ENCODE data around the gene SLC23A2. TPM values are rescaled to one million over a fixed set of nuclear protein-coding genes. Genes with fewer than 3 reads are reported as not detected.
"Not testable (repeated sequence)": the region's sequence is repeated elsewhere in the genome, so short reads cannot be mapped to it uniquely, and the experiment has no call there.

Gene SLC23A2
- total RNA-seq, 1 donor from 2014 or later, result 28.5 TPM

DNA sequence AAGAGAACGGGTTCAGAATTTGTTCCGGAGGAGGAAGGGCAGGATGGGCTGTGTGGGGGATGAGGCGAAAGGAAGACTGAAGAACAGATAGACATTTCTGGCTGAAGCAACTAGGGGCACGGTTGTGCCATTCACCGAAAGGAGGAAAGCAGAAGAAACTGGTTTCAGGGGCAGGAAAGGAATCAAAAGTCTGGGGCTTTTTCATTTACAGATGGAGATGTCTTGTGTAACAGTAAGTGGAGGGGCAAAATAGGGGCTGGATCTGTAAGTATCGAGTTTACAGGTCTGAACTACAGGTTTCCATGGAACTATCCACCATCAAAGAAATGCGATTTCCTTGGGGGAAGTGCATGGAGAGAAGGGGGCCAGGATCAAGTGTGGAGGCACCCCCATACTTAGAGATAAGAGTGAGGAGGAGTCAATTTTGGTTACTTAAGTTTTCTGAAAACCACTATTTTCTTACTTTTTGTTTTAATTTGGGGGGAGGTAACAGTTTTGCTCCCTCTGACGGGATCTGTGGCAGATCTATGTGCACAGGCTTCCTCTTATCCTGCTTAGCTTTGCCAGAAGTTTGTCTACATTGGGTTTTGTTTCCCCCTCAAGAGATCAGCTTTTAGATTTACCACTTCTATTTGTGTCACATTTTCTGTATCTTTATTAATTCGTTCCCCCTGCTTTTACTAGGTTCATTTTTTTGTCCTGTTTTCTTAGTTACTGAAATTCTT, 120.1 kb downstream of the SLC23A2 start:
- Mint-ChIP-seq H3K27me3 (ENCODE audit: insufficient read depth) (no peaks in the 10 kb centered on the region), H3K4me1 (ENCODE audit: low read depth) (peaks cover 16% of the 10 kb centered on the region), H3K27ac (no peak overlapping the region), H3K36me3 (ENCODE audit: low read depth) (peaks cover 41% of the 10 kb centered on the region), H3K4me3 (no peak overlapping the region), H3K9me3 (no peaks in the 10 kb centered on the region)
- DNase-seq (ENCODE audit: low spot score), result no peak
- intact Hi-C loops (cut with micrococcal nuclease), result no loop called here

- no peak overlapping the region for H3K4me3 Mint-ChIP-seq
- H3K36me3 Mint-ChIP-seq (ENCODE audit: low read depth), result peaks cover 39% of the 10 kb centered on the region
- no peak overlapping the region for H3K27ac Mint-ChIP-seq
- intact Hi-C loops (cut with micrococcal nuclease), result no loop called here
- H3K4me1 Mint-ChIP-seq (ENCODE audit: low read depth), result peaks cover 4% of the 10 kb centered on the region
- DNase-seq (ENCODE audit: low spot score), result no peak
- no peaks in the 10 kb centered on the region for H3K27me3 Mint-ChIP-seq (ENCODE audit: insufficient read depth)
- H3K9me3 Mint-ChIP-seq, result no peaks in the 10 kb centered on the region
These were observed 121.3 kb downstream of the SLC23A2 start for GRCh38 chr20:4880051-4880450.

GRCh38 chr20:4878099-4878498, 123.2 kb downstream of the SLC23A2 start:
- DNase-seq (ENCODE audit: low spot score); intact Hi-C loops (cut with micrococcal nuclease); H3K27me3 Mint-ChIP-seq (ENCODE audit: insufficient read depth); H3K9me3 Mint-ChIP-seq; H3K27ac Mint-ChIP-seq; H3K4me3 Mint-ChIP-seq; H3K4me1 Mint-ChIP-seq (ENCODE audit: low read depth): not testable (repeated sequence)
- H3K36me3 Mint-ChIP-seq (ENCODE audit: low read depth), result peaks cover 35% of the 10 kb centered on the region

DNA sequence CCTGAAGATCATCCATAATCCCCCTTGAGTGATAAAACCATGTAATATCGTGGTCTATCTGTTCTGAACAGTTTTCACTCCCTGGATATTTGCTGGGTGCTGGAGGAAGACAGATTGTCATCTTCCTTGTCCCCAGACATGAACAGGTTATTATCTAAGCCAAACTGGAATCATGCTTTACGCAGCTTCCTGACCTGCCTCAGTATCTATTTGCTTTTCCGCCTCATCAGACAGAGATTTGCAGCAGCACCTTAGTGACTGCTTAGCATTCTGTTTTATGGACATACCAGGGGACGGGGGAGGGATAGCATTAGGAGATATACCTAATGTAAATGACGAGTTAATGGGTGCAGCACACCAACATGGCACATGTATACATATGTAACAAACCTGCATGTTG, 124.6 kb downstream of the SLC23A2 start:
- Mint-ChIP-seq H3K4me1 (ENCODE audit: low read depth) (no peaks in the 10 kb centered on the region), H3K27ac (no peak overlapping the region)

DNA sequence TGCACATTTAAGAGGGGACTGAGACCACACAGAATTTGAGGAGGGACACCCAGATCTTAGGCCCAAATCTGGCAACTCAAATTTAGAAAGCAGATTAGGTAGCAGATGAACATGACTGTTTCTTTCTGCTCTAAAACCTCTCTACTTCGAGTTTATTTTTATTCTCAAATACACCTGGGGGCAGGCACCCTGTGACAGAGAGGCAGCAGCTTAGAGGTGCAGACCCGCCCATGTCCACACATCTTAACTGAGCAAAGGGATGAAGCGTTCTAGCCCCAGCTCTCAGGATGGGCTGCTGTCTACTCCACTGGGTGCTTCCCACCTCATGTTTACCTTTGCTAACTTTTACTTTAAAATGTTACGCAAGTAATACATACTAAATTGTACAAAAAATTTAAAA, 125.0 kb downstream of the SLC23A2 start:
- DNase-seq (ENCODE audit: low spot score), result no peak
- Mint-ChIP-seq H3K27ac (no peak overlapping the region), H3K27me3 (ENCODE audit: insufficient read depth) (no peaks in the 10 kb centered on the region), H3K36me3 (ENCODE audit: low read depth) (peaks cover 32% of the 10 kb centered on the region), H3K9me3 (no peaks in the 10 kb centered on the region), H3K4me1 (ENCODE audit: low read depth) (no peaks in the 10 kb centered on the region), H3K4me3 (no peak overlapping the region)
- intact Hi-C loops (cut with micrococcal nuclease), result no loop called here

More for the DNA sequence above, 124.6 kb downstream of the SLC23A2 start:
- H3K27me3 Mint-ChIP-seq (ENCODE audit: insufficient read depth), result no peaks in the 10 kb centered on the region
- H3K4me3 Mint-ChIP-seq, result no peak overlapping the region
- intact Hi-C loops (cut with micrococcal nuclease), result no loop called here
- no peaks in the 10 kb centered on the region for H3K9me3 Mint-ChIP-seq
- peaks cover 35% of the 10 kb centered on the region for H3K36me3 Mint-ChIP-seq (ENCODE audit: low read depth)
- DNase-seq (ENCODE audit: low spot score), result no peak

DNA sequence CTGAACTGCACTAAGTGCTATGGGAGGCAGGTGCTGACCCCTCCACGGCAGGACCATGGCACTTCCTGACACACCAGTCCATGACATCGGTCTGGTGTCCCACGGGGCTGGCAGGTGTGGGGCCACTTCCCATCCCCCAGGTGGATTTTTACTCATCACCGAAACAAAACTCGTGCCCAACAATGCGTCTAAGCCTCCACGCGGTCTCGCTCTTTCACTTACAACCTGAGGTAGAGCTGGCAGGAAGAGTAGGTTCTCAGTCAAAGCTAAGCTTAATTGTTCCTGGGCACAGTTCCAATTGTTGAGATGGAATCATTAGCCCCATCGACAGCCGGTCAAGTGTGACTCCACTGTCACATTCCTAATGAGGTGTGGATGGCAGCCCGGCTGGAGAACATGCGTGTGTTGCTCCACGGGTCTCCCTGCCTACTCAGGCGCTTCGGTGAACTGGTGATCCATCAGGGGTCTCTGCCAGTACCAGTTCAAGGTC, 125.7 kb downstream of the SLC23A2 start:
- Mint-ChIP-seq H3K4me3 (no peak overlapping the region), H3K9me3 (no peaks in the 10 kb centered on the region), H3K27me3 (ENCODE audit: insufficient read depth) (no peaks in the 10 kb centered on the region), H3K36me3 (ENCODE audit: low read depth) (peaks cover 29% of the 10 kb centered on the region), H3K4me1 (ENCODE audit: low read depth) (no peaks in the 10 kb centered on the region), H3K27ac (no peak overlapping the region)
- intact Hi-C loops (cut with micrococcal nuclease), result no loop called here
- DNase-seq (ENCODE audit: low spot score), result no peak

GRCh38 chr20:4873396-4873795, 127.9 kb downstream of the SLC23A2 start:
- H3K27ac Mint-ChIP-seq, result no peak overlapping the region
- intact Hi-C loops (cut with micrococcal nuclease), result no loop called here
- no peak for DNase-seq (ENCODE audit: low spot score)
- H3K4me3 Mint-ChIP-seq, result no peak overlapping the region
- H3K36me3 Mint-ChIP-seq (ENCODE audit: low read depth), result peaks cover 20% of the 10 kb centered on the region
- H3K9me3 Mint-ChIP-seq, result no peaks in the 10 kb centered on the region
- H3K4me1 Mint-ChIP-seq (ENCODE audit: low read depth), result peaks cover 13% of the 10 kb centered on the region
- no peaks in the 10 kb centered on the region for H3K27me3 Mint-ChIP-seq (ENCODE audit: insufficient read depth)

GRCh38 chr20:4871486-4871885, 129.8 kb downstream of the SLC23A2 start:
- no peaks in the 10 kb centered on the region for H3K27me3 Mint-ChIP-seq (ENCODE audit: insufficient read depth)
- H3K4me1 Mint-ChIP-seq (ENCODE audit: low read depth), result peaks cover 13% of the 10 kb centered on the region
- H3K27ac Mint-ChIP-seq, result no peak overlapping the region
- no peak for DNase-seq (ENCODE audit: low spot score)
- H3K9me3 Mint-ChIP-seq, result no peaks in the 10 kb centered on the region
- H3K4me3 Mint-ChIP-seq, result no peak overlapping the region
- intact Hi-C loops (cut with micrococcal nuclease), result no loop called here
- peaks cover 19% of the 10 kb centered on the region for H3K36me3 Mint-ChIP-seq (ENCODE audit: low read depth)

DNA sequence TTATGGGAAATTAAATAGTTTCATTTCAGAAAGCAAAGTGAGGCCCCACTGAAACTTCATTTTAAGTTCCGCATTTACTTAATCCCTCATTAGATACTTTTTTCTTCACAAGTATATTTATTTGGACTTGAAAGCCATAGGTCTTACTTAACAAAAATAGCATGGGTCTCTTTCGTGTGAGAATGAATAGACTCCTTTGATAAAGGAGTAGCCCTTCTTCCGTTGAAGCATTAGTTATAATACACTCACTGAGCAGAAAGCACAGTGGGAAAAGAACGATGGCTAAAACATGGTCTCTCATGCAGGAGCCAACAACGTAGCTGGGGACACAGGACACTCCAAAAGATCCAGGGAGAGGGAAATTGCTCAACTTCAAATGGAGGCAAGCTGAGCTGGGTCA, 130.4 kb downstream of the SLC23A2 start:
- Mint-ChIP-seq H3K27me3 (ENCODE audit: insufficient read depth) (no peaks in the 10 kb centered on the region), H3K4me3 (no peak overlapping the region), H3K36me3 (ENCODE audit: low read depth) (peaks cover 18% of the 10 kb centered on the region), H3K27ac (no peak overlapping the region), H3K4me1 (ENCODE audit: low read depth) (peaks cover 13% of the 10 kb centered on the region), H3K9me3 (no peaks in the 10 kb centered on the region)
- DNase-seq (ENCODE audit: low spot score), result no peak
- intact Hi-C loops (cut with micrococcal nuclease), result no loop called here

DNA sequence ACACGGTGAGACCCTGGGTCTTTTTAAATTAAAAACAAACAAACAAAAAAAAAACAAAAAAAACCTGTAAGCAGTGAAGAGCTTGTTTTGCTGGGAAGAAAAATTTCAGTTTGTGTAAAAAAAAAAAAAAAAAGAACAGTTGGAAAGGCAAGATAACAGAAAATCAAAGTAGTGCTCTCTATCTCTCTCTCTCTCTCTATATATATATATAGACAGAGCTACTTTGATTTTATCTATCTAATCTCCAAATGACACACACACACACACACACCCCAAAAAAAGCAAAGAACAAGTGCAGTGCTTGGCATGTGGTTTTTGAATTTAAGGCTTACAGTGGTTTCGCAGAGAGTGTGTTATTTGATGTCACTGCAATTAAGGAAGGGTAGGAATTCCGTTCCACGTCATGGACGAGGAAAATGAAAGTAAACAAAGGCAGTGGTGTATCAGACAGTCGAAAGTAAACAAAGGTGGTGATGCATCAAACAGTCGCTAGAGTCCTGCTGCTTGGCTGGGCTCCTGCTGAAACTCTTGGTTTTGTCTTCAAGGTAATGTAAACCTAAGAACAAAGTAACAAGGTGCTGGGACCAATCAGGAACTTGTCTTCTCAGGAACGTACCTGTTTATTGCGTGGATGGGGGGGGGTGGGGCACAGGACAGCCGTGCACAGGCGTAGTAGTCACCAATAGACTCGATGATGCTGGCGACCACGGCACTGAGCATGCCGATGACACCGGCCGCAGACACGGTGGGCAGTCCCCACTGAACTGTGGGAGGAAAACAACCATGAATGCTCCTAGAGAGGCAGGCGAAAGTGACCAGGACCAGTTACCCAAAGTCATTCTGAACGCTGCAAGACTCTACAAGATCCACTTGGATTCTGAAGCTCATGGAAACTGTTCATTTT, 131.8 kb downstream of the SLC23A2 start:
- no peaks in the 10 kb centered on the region for H3K9me3 Mint-ChIP-seq
- H3K27me3 Mint-ChIP-seq (ENCODE audit: insufficient read depth), result no peaks in the 10 kb centered on the region
- intact Hi-C loops (cut with micrococcal nuclease), result no loop called here
- H3K4me1 Mint-ChIP-seq (ENCODE audit: low read depth), result peaks cover 13% of the 10 kb centered on the region
- peak overlapping the region; percentile 4 for H3K27ac Mint-ChIP-seq
- peaks cover 17% of the 10 kb centered on the region for H3K36me3 Mint-ChIP-seq (ENCODE audit: low read depth)
- DNase-seq (ENCODE audit: low spot score), result no peak
- H3K4me3 Mint-ChIP-seq, result peak overlapping the region; percentile 0

DNA sequence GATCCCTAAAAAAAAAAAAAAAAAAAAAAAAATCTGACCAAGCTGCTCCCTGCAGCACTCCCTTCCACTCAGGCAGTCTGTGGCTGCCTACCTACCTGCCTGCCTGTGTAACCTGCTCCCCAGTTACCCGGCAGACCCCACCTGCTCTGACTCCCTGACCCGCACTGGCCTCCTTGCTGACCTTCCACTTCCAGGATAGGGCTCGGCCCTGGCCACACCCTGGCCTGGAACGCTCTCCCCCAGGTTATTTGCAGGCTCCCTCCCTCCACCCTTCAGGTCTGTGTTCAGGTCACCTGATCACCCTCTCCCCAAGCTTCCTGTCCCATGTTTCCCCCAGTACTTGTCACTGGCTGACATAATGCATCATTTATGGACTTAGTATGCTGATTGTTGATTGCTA, 134.3 kb downstream of the SLC23A2 start:
- Mint-ChIP-seq H3K27ac (peak overlapping the region; percentile 22), H3K36me3 (ENCODE audit: low read depth) (peaks cover 9% of the 10 kb centered on the region), H3K9me3 (no peaks in the 10 kb centered on the region), H3K4me3 (no peak overlapping the region), H3K4me1 (ENCODE audit: low read depth) (peaks cover 13% of the 10 kb centered on the region), H3K27me3 (ENCODE audit: insufficient read depth) (no peaks in the 10 kb centered on the region)
- no peak for DNase-seq (ENCODE audit: low spot score)
- intact Hi-C loops (cut with micrococcal nuclease), result no loop called here

- H3K9me3 Mint-ChIP-seq, result no peaks in the 10 kb centered on the region
- peaks cover 14% of the 10 kb centered on the region for H3K36me3 Mint-ChIP-seq (ENCODE audit: low read depth)
- no peak overlapping the region for H3K4me3 Mint-ChIP-seq
- no peaks in the 10 kb centered on the region for H3K27me3 Mint-ChIP-seq (ENCODE audit: insufficient read depth)
- no peak for DNase-seq (ENCODE audit: low spot score)
- H3K27ac Mint-ChIP-seq, result no peak overlapping the region
- peaks cover 13% of the 10 kb centered on the region for H3K4me1 Mint-ChIP-seq (ENCODE audit: low read depth)
- intact Hi-C loops (cut with micrococcal nuclease), result no loop called here
These were observed 134.9 kb downstream of the SLC23A2 start for GRCh38 chr20:4866429-4866828.

GRCh38 chr20:4864311-4864752, 137.0 kb downstream of the SLC23A2 start:
- intact Hi-C loops (cut with micrococcal nuclease), result no loop called here
- no peaks in the 10 kb centered on the region for H3K9me3 Mint-ChIP-seq
- H3K4me1 Mint-ChIP-seq (ENCODE audit: low read depth), result peaks cover 5% of the 10 kb centered on the region
- peaks cover 19% of the 10 kb centered on the region for H3K36me3 Mint-ChIP-seq (ENCODE audit: low read depth)
- H3K27ac Mint-ChIP-seq, result no peak overlapping the region
- H3K4me3 Mint-ChIP-seq, result no peak overlapping the region
- H3K27me3 Mint-ChIP-seq (ENCODE audit: insufficient read depth), result no peaks in the 10 kb centered on the region
- no peak for DNase-seq (ENCODE audit: low spot score)
